Liver (tissue), 9 donors: Measurements from ENCODE around the gene HDGFL3. TPM values are rescaled to one million over a fixed set of nuclear protein-coding genes. Genes with fewer than 3 reads are reported as not detected.

Source experiments
- DNase-seq: peaks from one replicate; pipeline ENCODE4 v3.0.0-alpha.2; 2017; ENCODE audit warnings: low spot score
- H3K27ac ChIP-seq, 2 donors: one replicate each; pipeline ENCODE4 v1.7.0; 2013; ENCODE audit warnings: inconsistent platforms in 2 of 2, low read length in 2 of 2, control low read depth in 1 of 2, low read depth in 1 of 2, mild to moderate bottlenecking in 1 of 2
- H3K27me3 ChIP-seq, 4 donors: one replicate each; pipeline versions ENCODE4 v1.6.1 to v1.7.0; 2013; ENCODE audit warnings: low read length in 3 of 4, inconsistent platforms in 1 of 4, mild to moderate bottlenecking in 1 of 4, moderate library complexity in 1 of 4; ENCODE audit not compliant: control insufficient read depth in 4 of 4, insufficient read depth in 4 of 4
- H3K36me3 ChIP-seq, 4 donors: one replicate each; pipeline versions ENCODE4 v1.6.1 to v1.7.0; 2013; ENCODE audit warnings: low read length in 3 of 4, mild to moderate bottlenecking in 3 of 4, low read depth in 1 of 4, moderate library complexity in 1 of 4; ENCODE audit not compliant: control insufficient read depth in 4 of 4, insufficient read depth in 3 of 4
- H3K4me1 ChIP-seq, 4 donors: one replicate each; pipeline versions ENCODE4 v1.6.1 to v1.7.0; 2013; ENCODE audit warnings: low read length in 3 of 4, mild to moderate bottlenecking in 3 of 4, moderate library complexity in 1 of 4; ENCODE audit not compliant: control insufficient read depth in 4 of 4, insufficient read depth in 4 of 4
- H3K4me3 ChIP-seq, 3 donors: one replicate each; pipeline versions ENCODE4 v1.6.1 to v1.7.0; 2013; ENCODE audit warnings: low read length in 3 of 3, control low read depth in 1 of 3, low read depth in 1 of 3, mild to moderate bottlenecking in 1 of 3
- H3K9ac ChIP-seq, 2 donors: one replicate each; pipeline ENCODE4 v1.7.0; 2013; ENCODE audit warnings: low read length in 2 of 2, mild to moderate bottlenecking in 2 of 2, moderate library complexity in 2 of 2, control low read depth in 1 of 2, low read depth in 1 of 2
- H3K9me3 ChIP-seq, 4 donors: one replicate each; pipeline versions ENCODE4 v1.6.1 to v1.7.0; 2013; ENCODE audit warnings: low read length in 3 of 4; ENCODE audit not compliant: control insufficient read depth in 4 of 4
- ATF3 ChIP-seq: IDR thresholded peaks from 2 replicates; pipeline ENCODE4 v1.6.1; 2016; ENCODE audit warnings: antibody characterized with exemption
- CTCF ChIP-seq: fragments of 150-350 bp; IDR thresholded peaks from 2 replicates; pipeline ENCODE4 v1.5.1; 2017; ENCODE audit warnings: improper control_type of control experiment, low read depth, low read length; ENCODE audit not compliant: missing input control
- EGR1 ChIP-seq, 2 donors: IDR thresholded peaks; 2 replicates each; pipeline ENCODE4 v1.6.1; 2016 to 2018; ENCODE audit warnings: antibody characterized with exemption in 2 of 2, low read depth in 2 of 2
- FOXA1 ChIP-seq: IDR thresholded peaks from 2 replicates; pipeline ENCODE4 v1.6.1; 2016; ENCODE audit warnings: antibody characterized with exemption
- FOXA2 ChIP-seq: IDR thresholded peaks from 2 replicates; pipeline ENCODE4 v1.6.1; 2016; ENCODE audit warnings: antibody characterized with exemption
- GABPA ChIP-seq, 2 donors: IDR thresholded peaks in 1 of 2; conservative IDR thresholded peaks in 1 of 2; 2 replicates each; pipeline ENCODE4 v1.6.1; 2016; ENCODE audit warnings: antibody characterized with exemption in 2 of 2, mild to moderate bottlenecking in 1 of 2, moderate library complexity in 1 of 2
- HNF4A ChIP-seq, 2 donors: conservative IDR thresholded peaks; 2 replicates each; pipeline ENCODE4 v1.6.1; 2016; ENCODE audit warnings: antibody characterized with exemption in 2 of 2, mild to moderate bottlenecking in 2 of 2
- HNF4G ChIP-seq: IDR thresholded peaks from 2 replicates; pipeline ENCODE4 v1.6.1; 2016; ENCODE audit warnings: antibody characterized with exemption
- MAX ChIP-seq: IDR thresholded peaks from 2 replicates; pipeline ENCODE4 v1.6.1; 2016; ENCODE audit warnings: antibody characterized with exemption
- NR2F2 ChIP-seq: IDR thresholded peaks from 2 replicates; pipeline ENCODE4 v1.6.1; 2016; ENCODE audit warnings: antibody characterized with exemption
- RAD21 ChIP-seq, 2 donors: IDR thresholded peaks; 2 replicates each; pipeline ENCODE4 v1.6.1; 2016; ENCODE audit warnings: antibody characterized with exemption in 2 of 2, mild to moderate bottlenecking in 2 of 2
- RXRA ChIP-seq, 2 donors: IDR thresholded peaks; 2 replicates each; pipeline ENCODE4 v1.6.1; 2017 to 2018; ENCODE audit warnings: antibody characterized with exemption in 2 of 2, mild to moderate bottlenecking in 1 of 2
- SP1 ChIP-seq: IDR thresholded peaks from 2 replicates; pipeline ENCODE4 v1.6.1; 2018; ENCODE audit warnings: antibody characterized with exemption, mild to moderate bottlenecking
- TAF1 ChIP-seq: conservative IDR thresholded peaks from 2 replicates; pipeline ENCODE4 v1.6.1; 2016; ENCODE audit warnings: antibody characterized with exemption, mild to moderate bottlenecking
- YY1 ChIP-seq: IDR thresholded peaks from 2 replicates; pipeline ENCODE4 v1.6.1; 2016; ENCODE audit warnings: antibody characterized with exemption, mild to moderate bottlenecking
- WGBS: extraction: QIAGEN DNeasy Blood & Tissue Kit; methylation state at CpG from one replicate; pipeline ENCODE4 v1.1.7; 2013; 5-methylcytosine and 5-hydroxymethylcytosine counted together
- polyA plus RNA-seq, 2 donors: library from polyadenylated mRNA; stranded (reverse) in 1 of 2; unstranded in 1 of 2; fragments of 200-250 nt in 1 of 2; fragments of >200 nt in 1 of 2; fragmentation: Nextera tagmentation in 1 of 2; extraction: Ambion mirVana in 1 of 2; gene quantifications; one replicate each; pipeline versions ENCODE4 v1.2.1 to v1.2.3, GENCODE V29; 2013 to 2015
- total RNA-seq, 2 donors: library from RNA; depleted of rRNA; stranded (reverse); fragments of >200 nt; gene quantifications; one replicate each; pipeline ENCODE4 v1.2.3, GENCODE V29; 2014
- TF ChIP-seq, protein P1 (sequence below): IDR thresholded peaks from 2 replicates; pipeline ENCODE4 v1.6.1; 2016; ENCODE audit warnings: antibody characterized with exemption
- TF ChIP-seq, protein P2 (sequence below): IDR thresholded peaks from 2 replicates; pipeline ENCODE4 v1.6.1; 2016; ENCODE audit warnings: antibody characterized with exemption, mild to moderate bottlenecking
- donor health status: healthy.
- donor health status: healthy.
- donor health status: healthy.
- donor health status: healthy.
- donor health status: healthy.

The HDGFL3 gene
- total and polyA plus RNA-seq, 4 donors = 0.44 to 3.5 (median 1.0) TPM

GRCh38 chr15:83110381-83110780, 97.2 kb downstream of the HDGFL3 start:
- DNase-seq = no peak

More at GRCh38 chr15:83110381-83110780, 97.2 kb downstream of the HDGFL3 start:
- Histone ChIP-seq H3K27ac (no peak overlapping the region), H3K36me3 (no peaks in the 10 kb centered on the region), H3K4me1 (peaks cover 3 to 21% (median 5%) of the 10 kb centered on the region in 4 donors), H3K9ac (no peak overlapping the region), H3K27me3 (peaks cover 0 to 4% (median 3%) of the 10 kb centered on the region in 4 donors), H3K9me3 (no peaks in the 10 kb centered on the region), H3K4me3 (no peak overlapping the region)
- WGBS = 90% methylated on average over 3 of the region's 3 CpGs
- TF ChIP-seq MAX = no peak
- no peak for TF ChIP-seq FOXA2
- no peak for TF ChIP-seq RAD21 (IDR thresholded peaks at IDR 0.05)
- TF ChIP-seq, protein P1, sequence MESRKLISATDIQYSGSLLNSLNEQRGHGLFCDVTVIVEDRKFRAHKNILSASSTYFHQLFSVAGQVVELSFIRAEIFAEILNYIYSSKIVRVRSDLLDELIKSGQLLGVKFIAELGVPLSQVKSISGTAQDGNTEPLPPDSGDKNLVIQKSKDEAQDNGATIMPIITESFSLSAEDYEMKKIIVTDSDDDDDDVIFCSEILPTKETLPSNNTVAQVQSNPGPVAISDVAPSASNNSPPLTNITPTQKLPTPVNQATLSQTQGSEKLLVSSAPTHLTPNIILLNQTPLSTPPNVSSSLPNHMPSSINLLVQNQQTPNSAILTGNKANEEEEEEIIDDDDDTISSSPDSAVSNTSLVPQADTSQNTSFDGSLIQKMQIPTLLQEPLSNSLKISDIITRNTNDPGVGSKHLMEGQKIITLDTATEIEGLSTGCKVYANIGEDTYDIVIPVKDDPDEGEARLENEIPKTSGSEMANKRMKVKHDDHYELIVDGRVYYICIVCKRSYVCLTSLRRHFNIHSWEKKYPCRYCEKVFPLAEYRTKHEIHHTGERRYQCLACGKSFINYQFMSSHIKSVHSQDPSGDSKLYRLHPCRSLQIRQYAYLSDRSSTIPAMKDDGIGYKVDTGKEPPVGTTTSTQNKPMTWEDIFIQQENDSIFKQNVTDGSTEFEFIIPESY = no peak
- TF ChIP-seq, protein P2, sequence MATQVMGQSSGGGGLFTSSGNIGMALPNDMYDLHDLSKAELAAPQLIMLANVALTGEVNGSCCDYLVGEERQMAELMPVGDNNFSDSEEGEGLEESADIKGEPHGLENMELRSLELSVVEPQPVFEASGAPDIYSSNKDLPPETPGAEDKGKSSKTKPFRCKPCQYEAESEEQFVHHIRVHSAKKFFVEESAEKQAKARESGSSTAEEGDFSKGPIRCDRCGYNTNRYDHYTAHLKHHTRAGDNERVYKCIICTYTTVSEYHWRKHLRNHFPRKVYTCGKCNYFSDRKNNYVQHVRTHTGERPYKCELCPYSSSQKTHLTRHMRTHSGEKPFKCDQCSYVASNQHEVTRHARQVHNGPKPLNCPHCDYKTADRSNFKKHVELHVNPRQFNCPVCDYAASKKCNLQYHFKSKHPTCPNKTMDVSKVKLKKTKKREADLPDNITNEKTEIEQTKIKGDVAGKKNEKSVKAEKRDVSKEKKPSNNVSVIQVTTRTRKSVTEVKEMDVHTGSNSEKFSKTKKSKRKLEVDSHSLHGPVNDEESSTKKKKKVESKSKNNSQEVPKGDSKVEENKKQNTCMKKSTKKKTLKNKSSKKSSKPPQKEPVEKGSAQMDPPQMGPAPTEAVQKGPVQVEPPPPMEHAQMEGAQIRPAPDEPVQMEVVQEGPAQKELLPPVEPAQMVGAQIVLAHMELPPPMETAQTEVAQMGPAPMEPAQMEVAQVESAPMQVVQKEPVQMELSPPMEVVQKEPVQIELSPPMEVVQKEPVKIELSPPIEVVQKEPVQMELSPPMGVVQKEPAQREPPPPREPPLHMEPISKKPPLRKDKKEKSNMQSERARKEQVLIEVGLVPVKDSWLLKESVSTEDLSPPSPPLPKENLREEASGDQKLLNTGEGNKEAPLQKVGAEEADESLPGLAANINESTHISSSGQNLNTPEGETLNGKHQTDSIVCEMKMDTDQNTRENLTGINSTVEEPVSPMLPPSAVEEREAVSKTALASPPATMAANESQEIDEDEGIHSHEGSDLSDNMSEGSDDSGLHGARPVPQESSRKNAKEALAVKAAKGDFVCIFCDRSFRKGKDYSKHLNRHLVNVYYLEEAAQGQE = no peak
- TF ChIP-seq HNF4A (conservative IDR thresholded peaks at IDR 0.05) = no peak
- TF ChIP-seq NR2F2 = no peak
- no peak for TF ChIP-seq HNF4G
- TF ChIP-seq GABPA (IDR thresholded peaks at IDR 0.05 in 1 of 2, conservative IDR thresholded peaks at IDR 0.05 in 1 of 2) = no peak
- no peak for TF ChIP-seq YY1
- no peak for TF ChIP-seq EGR1 (IDR thresholded peaks at IDR 0.05; ENCODE audit: low read depth in 2 of 2)
- no peak for TF ChIP-seq CTCF
- TF ChIP-seq ATF3 = no peak
- no peak for TF ChIP-seq FOXA1
- TF ChIP-seq SP1 = no peak
- no peak for TF ChIP-seq RXRA (IDR thresholded peaks at IDR 0.05)
- TF ChIP-seq TAF1 = no peak
